ENCODE measurements around the gene WSB2. TPM values are rescaled to one million over a fixed set of nuclear protein-coding genes. Genes with fewer than 3 reads are reported as not detected.

The WSB2 gene
- total and polyA plus RNA-seq, 10 of the 15 experiments (the other 5 are each of a cell fraction or from before 2014, with no cell fraction given): 18.3 to 82.6 (median 43.7) TPM

DNA sequence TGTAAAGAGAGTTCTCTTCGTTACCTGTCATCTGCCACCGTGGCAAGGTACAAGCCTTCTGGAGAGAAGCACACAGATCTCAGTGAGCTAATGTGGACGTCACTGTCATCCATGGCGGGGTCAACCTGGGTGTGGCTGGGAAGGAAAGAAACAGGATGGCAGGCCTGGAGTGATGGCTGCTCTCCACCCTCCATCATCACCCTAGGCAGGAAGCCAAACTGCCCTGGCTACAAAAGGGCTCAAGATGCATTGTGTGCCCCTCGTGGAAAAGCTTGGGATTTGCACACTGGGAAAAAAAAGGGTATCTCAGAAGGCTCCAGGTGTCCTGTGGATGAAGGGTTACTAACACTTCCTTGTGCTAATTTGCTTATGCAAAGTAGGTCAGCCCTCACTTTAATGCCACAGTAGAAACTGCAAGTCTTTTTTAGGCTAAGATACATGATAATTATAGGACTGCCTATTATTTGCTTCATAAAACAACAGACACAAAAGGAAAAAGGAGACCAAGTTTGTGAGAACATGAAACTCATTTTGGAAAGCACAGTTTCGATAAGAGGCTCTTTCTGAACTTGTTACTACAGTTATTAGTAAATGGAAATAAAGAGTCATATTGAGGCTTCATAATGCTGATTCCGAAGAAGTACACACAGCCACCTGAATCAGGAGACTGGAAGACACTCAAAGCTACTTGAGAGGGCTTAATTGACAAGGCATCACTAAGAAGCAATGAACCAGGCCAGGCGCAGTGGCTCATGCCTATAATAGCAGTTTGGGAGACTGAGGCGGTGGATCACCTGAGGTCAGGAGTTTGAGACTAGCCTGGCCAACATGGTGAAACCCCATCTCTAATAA lies 25.6 kb downstream of the WSB2 start (continued):
- TF ChIP-seq MYB (IDR thresholded peaks at IDR 0.05; ENCODE audit: borderline replicate concordance, low read depth, low read length) (no peak), KDM1A (IDR thresholded peaks at IDR 0.05; ENCODE audit: borderline replicate concordance) (no peak), BHLHE40 (IDR thresholded peaks at IDR 0.05; ENCODE audit: borderline replicate concordance in 1 of 2, low read depth in 2 of 2, low read length in 1 of 2) (peak in 1 of 2 experiments; percentile 17; a peak in 1 of 4 replicates), ZNF622 (IDR thresholded peaks at IDR 0.05) (no peak), FOS (IDR thresholded peaks at IDR 0.05; ENCODE audit: borderline replicate concordance, extremely low read depth, insufficient read length) (no peak), RUNX3 (IDR thresholded peaks at IDR 0.05; ENCODE audit: low read length) (peak; percentile 75), FOXK2 (IDR thresholded peaks at IDR 0.05) (no peak), RELA (IDR thresholded peaks at IDR 0.05; ENCODE audit: borderline replicate concordance, partially characterized antibody) (no peak), TCF12 (IDR thresholded peaks at IDR 0.05; ENCODE audit: low read depth, low read length) (peak; percentile 32; the same call in 1 of the 2 replicates), TCF7 (IDR thresholded peaks at IDR 0.05; ENCODE audit: borderline replicate concordance) (no peak), NR2F1 (conservative IDR thresholded peaks at IDR 0.05) (peak; percentile 57; the same call in 1 of the 2 replicates), BACH1 (IDR thresholded peaks at IDR 0.05; ENCODE audit: borderline replicate concordance) (peak; percentile 66; the same call in 1 of the 2 replicates), ESRRA (IDR thresholded peaks at IDR 0.05; ENCODE audit: low read length) (no peak), ETV6 (conservative IDR thresholded peaks at IDR 0.05 in 1 of 2, IDR thresholded peaks at IDR 0.05 in 1 of 2; ENCODE audit: borderline replicate concordance in 1 of 2, low read depth in 1 of 2) (peak in 1 of 2 experiments; percentile 65; a peak in 1 of 4 replicates), NRF1 (conservative IDR thresholded peaks at IDR 0.05; ENCODE audit: low read depth, low read length) (no peak), SREBF2 (IDR thresholded peaks at IDR 0.05; ENCODE audit: low read length) (no peak), SIX5 (IDR thresholded peaks at IDR 0.05; ENCODE audit: low read depth, low read length, severe bottlenecking) (no peak), KLF5 (IDR thresholded peaks at IDR 0.05; ENCODE audit: partially characterized antibody) (no peak)
- TF ChIP-seq, protein P1, sequence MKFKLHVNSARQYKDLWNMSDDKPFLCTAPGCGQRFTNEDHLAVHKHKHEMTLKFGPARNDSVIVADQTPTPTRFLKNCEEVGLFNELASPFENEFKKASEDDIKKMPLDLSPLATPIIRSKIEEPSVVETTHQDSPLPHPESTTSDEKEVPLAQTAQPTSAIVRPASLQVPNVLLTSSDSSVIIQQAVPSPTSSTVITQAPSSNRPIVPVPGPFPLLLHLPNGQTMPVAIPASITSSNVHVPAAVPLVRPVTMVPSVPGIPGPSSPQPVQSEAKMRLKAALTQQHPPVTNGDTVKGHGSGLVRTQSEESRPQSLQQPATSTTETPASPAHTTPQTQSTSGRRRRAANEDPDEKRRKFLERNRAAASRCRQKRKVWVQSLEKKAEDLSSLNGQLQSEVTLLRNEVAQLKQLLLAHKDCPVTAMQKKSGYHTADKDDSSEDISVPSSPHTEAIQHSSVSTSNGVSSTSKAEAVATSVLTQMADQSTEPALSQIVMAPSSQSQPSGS (IDR thresholded peaks at IDR 0.05; ENCODE audit: low read length): peak; percentile 90
- TF ChIP-seq, protein P2, sequence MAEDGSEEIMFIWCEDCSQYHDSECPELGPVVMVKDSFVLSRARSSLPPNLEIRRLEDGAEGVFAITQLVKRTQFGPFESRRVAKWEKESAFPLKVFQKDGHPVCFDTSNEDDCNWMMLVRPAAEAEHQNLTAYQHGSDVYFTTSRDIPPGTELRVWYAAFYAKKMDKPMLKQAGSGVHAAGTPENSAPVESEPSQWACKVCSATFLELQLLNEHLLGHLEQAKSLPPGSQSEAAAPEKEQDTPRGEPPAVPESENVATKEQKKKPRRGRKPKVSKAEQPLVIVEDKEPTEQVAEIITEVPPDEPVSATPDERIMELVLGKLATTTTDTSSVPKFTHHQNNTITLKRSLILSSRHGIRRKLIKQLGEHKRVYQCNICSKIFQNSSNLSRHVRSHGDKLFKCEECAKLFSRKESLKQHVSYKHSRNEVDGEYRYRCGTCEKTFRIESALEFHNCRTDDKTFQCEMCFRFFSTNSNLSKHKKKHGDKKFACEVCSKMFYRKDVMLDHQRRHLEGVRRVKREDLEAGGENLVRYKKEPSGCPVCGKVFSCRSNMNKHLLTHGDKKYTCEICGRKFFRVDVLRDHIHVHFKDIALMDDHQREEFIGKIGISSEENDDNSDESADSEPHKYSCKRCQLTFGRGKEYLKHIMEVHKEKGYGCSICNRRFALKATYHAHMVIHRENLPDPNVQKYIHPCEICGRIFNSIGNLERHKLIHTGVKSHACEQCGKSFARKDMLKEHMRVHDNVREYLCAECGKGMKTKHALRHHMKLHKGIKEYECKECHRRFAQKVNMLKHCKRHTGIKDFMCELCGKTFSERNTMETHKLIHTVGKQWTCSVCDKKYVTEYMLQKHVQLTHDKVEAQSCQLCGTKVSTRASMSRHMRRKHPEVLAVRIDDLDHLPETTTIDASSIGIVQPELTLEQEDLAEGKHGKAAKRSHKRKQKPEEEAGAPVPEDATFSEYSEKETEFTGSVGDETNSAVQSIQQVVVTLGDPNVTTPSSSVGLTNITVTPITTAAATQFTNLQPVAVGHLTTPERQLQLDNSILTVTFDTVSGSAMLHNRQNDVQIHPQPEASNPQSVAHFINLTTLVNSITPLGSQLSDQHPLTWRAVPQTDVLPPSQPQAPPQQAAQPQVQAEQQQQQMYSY (CRISPR knock-in tag; IDR thresholded peaks at IDR 0.05): no peak
- TF ChIP-seq, protein P3, sequence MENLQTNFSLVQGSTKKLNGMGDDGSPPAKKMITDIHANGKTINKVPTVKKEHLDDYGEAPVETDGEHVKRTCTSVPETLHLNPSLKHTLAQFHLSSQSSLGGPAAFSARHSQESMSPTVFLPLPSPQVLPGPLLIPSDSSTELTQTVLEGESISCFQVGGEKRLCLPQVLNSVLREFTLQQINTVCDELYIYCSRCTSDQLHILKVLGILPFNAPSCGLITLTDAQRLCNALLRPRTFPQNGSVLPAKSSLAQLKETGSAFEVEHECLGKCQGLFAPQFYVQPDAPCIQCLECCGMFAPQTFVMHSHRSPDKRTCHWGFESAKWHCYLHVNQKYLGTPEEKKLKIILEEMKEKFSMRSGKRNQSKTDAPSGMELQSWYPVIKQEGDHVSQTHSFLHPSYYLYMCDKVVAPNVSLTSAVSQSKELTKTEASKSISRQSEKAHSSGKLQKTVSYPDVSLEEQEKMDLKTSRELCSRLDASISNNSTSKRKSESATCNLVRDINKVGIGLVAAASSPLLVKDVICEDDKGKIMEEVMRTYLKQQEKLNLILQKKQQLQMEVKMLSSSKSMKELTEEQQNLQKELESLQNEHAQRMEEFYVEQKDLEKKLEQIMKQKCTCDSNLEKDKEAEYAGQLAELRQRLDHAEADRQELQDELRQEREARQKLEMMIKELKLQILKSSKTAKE (IDR thresholded peaks at IDR 0.05; ENCODE audit: low read depth, poor library complexity, severe bottlenecking): peak; percentile 78
- TF ChIP-seq, protein P4, sequence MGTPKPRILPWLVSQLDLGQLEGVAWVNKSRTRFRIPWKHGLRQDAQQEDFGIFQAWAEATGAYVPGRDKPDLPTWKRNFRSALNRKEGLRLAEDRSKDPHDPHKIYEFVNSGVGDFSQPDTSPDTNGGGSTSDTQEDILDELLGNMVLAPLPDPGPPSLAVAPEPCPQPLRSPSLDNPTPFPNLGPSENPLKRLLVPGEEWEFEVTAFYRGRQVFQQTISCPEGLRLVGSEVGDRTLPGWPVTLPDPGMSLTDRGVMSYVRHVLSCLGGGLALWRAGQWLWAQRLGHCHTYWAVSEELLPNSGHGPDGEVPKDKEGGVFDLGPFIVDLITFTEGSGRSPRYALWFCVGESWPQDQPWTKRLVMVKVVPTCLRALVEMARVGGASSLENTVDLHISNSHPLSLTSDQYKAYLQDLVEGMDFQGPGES (IDR thresholded peaks at IDR 0.05): no peak
